HG02798 (cell line): ENCODE results near the gene MAGEB17.
"Not testable (repeated sequence)": the region's sequence is repeated elsewhere in the genome, so short reads cannot be mapped to it uniquely, and the experiment has no call there.

Experiments
- ATAC-seq: cut with Tn5 transposase; IDR thresholded peaks from one replicate; pipeline ENCODE4 v1.9.1; 2021; ENCODE audit warnings: mild to moderate bottlenecking; ENCODE audit not compliant: unreplicated experiment, poor library complexity

The MAGEB17 gene

GRCh38 chrX:16167181-16167580, at the start of gene MAGEB17:
Gene MAGEB17, plus strand, starts transcription at chrX:16167481. Its CDS starts 2,902 bp downstream, at chrX:16170383.
- no peak for ATAC-seq

GRCh38 chrX:16119353-16120220, 47.7 kb upstream of the MAGEB17 start:
- peak; percentile 87 for ATAC-seq

- no peak for ATAC-seq
These were observed 46.9 kb upstream of the MAGEB17 start for GRCh38 chrX:16120431-16120830.

GRCh38 chrX:16123222-16123786, 44.0 kb upstream of the MAGEB17 start, which contains the start of gene GRPR:
Gene GRPR, plus strand, starts transcription at chrX:16123565. Its CDS starts 389 bp downstream, at chrX:16123954.
- peak; percentile 70 for ATAC-seq

- ATAC-seq: no peak
These were observed 43.1 kb upstream of the MAGEB17 start for GRCh38 chrX:16124201-16124600.

GRCh38 chrX:16125520-16126149, 41.6 kb upstream of the MAGEB17 start:
- ATAC-seq: no peak

GRCh38 chrX:16130707-16131106, 36.6 kb upstream of the MAGEB17 start:
- no peak for ATAC-seq

GRCh38 chrX:16134936-16135335, 32.3 kb upstream of the MAGEB17 start:
- no peak for ATAC-seq

- no peak for ATAC-seq
These were observed 31.2 kb upstream of the MAGEB17 start for GRCh38 chrX:16136080-16136479.

- peak; percentile 57 for ATAC-seq
These were observed 29.7 kb upstream of the MAGEB17 start for GRCh38 chrX:16137416-16138107.

- peak; percentile 54 for ATAC-seq
These were observed 29.2 kb upstream of the MAGEB17 start for GRCh38 chrX:16138108-16138427.

GRCh38 chrX:16140448-16140847, 26.8 kb upstream of the MAGEB17 start:
- no peak for ATAC-seq

- ATAC-seq: no peak
These were observed 26.3 kb upstream of the MAGEB17 start for GRCh38 chrX:16140983-16141382.

GRCh38 chrX:16141422-16142245, 25.6 kb upstream of the MAGEB17 start:
- no peak for ATAC-seq

- no peak for ATAC-seq
These were observed 25.1 kb upstream of the MAGEB17 start for GRCh38 chrX:16142246-16142558.

- ATAC-seq: no peak
These were observed 23.3 kb upstream of the MAGEB17 start for GRCh38 chrX:16143968-16144367.

GRCh38 chrX:16144420-16144819, 22.9 kb upstream of the MAGEB17 start:
- ATAC-seq: no peak

- ATAC-seq: not testable (repeated sequence)
These were observed 22.2 kb upstream of the MAGEB17 start for GRCh38 chrX:16145093-16145492.

GRCh38 chrX:16145656-16146055, 21.6 kb upstream of the MAGEB17 start:
- ATAC-seq: no peak

- ATAC-seq: no peak
These were observed 18.4 kb upstream of the MAGEB17 start for GRCh38 chrX:16148896-16149295.
